ENCODE results near the gene GPR62.

DNA sequence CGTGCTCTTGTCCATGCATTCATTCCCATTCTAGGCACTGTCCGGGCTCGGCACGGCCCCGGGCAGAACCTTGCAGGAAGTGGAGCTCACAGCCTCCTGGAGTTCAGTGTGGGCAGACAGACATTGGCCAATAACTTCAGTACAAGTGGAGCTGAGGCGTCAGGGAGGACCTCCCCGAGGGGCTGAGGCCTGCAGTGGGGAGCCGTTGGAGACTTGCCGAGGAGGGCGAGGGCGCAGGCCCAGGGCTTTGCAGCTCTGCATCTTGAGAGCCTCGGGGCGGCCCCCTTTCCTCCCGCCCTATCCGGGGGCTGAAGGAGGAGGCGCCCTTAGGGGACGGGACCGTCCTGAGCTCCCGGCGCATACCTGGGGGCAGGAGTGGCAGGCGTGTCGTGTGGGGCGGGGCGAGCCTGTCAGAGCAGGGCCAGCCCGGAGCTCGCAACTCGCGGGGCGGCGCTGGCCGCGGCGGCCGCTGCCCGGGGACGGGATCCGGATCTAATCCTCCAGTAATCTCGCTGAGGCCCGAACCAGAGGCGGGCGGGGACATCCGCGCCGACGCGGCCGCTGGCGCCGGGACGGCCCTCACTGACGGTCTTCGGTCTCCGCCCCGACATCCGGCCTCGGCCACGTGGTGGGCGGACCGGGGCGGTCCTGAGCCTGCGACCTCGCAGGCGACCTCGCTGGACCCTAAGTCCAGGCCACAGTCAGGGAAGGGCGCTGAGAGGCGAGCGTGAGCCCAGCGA, 27.8 kb downstream of the GPR62 start, which contains the start of gene ACY1:
- TF ChIP-seq, protein P1, sequence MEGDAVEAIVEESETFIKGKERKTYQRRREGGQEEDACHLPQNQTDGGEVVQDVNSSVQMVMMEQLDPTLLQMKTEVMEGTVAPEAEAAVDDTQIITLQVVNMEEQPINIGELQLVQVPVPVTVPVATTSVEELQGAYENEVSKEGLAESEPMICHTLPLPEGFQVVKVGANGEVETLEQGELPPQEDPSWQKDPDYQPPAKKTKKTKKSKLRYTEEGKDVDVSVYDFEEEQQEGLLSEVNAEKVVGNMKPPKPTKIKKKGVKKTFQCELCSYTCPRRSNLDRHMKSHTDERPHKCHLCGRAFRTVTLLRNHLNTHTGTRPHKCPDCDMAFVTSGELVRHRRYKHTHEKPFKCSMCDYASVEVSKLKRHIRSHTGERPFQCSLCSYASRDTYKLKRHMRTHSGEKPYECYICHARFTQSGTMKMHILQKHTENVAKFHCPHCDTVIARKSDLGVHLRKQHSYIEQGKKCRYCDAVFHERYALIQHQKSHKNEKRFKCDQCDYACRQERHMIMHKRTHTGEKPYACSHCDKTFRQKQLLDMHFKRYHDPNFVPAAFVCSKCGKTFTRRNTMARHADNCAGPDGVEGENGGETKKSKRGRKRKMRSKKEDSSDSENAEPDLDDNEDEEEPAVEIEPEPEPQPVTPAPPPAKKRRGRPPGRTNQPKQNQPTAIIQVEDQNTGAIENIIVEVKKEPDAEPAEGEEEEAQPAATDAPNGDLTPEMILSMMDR (conservative IDR thresholded peaks at IDR 0.05; ENCODE audit: low read length): no peak; the same call in 1 of the 2 replicates
- no peak for TF ChIP-seq EZH2phosphoT487 (IDR thresholded peaks at IDR 0.05; ENCODE audit: borderline replicate concordance, low read depth, low read length)

Measured in OCI-LY7 (cell line).